OCI-LY1 (cell line): ENCODE results near the gene FABP1.

Experiments
- H2AFZ ChIP-seq: fragments of 200-600 bp; sonication (generic), shearing (Covaris generic); 2 replicates; pipeline ENCODE4 v1.6.0; 2014; ENCODE audit warnings: antibody characterized with exemption, mild to moderate bottlenecking, low read length
- H3F3A ChIP-seq: fragments of 200-600 bp; sonication (generic), shearing (Covaris generic); 2 replicates; pipeline ENCODE4 v1.6.0; 2014; ENCODE audit warnings: mild to moderate bottlenecking, antibody characterized with exemption, low read length, moderate library complexity; ENCODE audit not compliant: insufficient read depth
- H3K27ac ChIP-seq: fragments of 200-600 bp; sonication (generic); 2 replicates; pipeline ENCODE4 v1.5.1; 2014; ENCODE audit warnings: low read length, mixed run types, mild to moderate bottlenecking, low read depth; ENCODE audit not compliant: poor library complexity, severe bottlenecking
- H3K27me3 ChIP-seq: fragments of 200-600 bp; sonication (generic); 2 replicates; pipeline ENCODE4 v1.6.0; 2014; ENCODE audit warnings: antibody characterized with exemption, mild to moderate bottlenecking, low read length, moderate library complexity; ENCODE audit not compliant: insufficient read depth
- H3K36me3 ChIP-seq: fragments of 200-600 bp; sonication (generic); 2 replicates; pipeline ENCODE4 v1.6.1; 2014; ENCODE audit warnings: mild to moderate bottlenecking, antibody characterized with exemption, low read length, moderate library complexity, mixed read lengths; ENCODE audit not compliant: insufficient read depth
- H3K4me1 ChIP-seq: fragments of 200-600 bp; sonication (generic); 2 replicates; pipeline ENCODE4 v1.5.1; 2014; ENCODE audit warnings: mild to moderate bottlenecking, low read length, moderate library complexity; ENCODE audit not compliant: insufficient read depth, severe bottlenecking
- H3K4me2 ChIP-seq: fragments of 200-600 bp; sonication (generic), shearing (Covaris generic); 2 replicates; pipeline ENCODE4 v1.6.1; 2014; ENCODE audit warnings: low read length
- H3K4me3 ChIP-seq: fragments of 200-600 bp; sonication (generic); 2 replicates; pipeline ENCODE4 v1.5.1; 2014; ENCODE audit warnings: low read length, low read depth, mild to moderate bottlenecking, mixed read lengths; ENCODE audit not compliant: poor library complexity, severe bottlenecking
- H3K79me2 ChIP-seq: fragments of 200-600 bp; shearing (Covaris generic); 2 replicates; pipeline ENCODE4 v1.6.1; 2016; ENCODE audit warnings: mixed run types, low read length, mixed read lengths; ENCODE audit not compliant: insufficient read depth
- H3K9ac ChIP-seq: fragments of 200-600 bp; sonication (generic), shearing (Covaris generic); 2 replicates; pipeline ENCODE4 v1.6.1; 2014; ENCODE audit warnings: mild to moderate bottlenecking, low read length, mixed read lengths
- H3K9me2 ChIP-seq: fragments of 200-600 bp; sonication (generic), shearing (Covaris generic); 2 replicates; pipeline ENCODE4 v1.6.1; 2014; ENCODE audit warnings: low read depth, mild to moderate bottlenecking, low read length, mixed read lengths
- H3K9me3 ChIP-seq: fragments of 200-600 bp; shearing (Covaris generic); 2 replicates; pipeline ENCODE4 v1.6.1; 2014; ENCODE audit warnings: low read length, mixed read lengths
- H4K20me1 ChIP-seq: fragments of 200-600 bp; sonication (generic), shearing (Covaris generic); 2 replicates; pipeline ENCODE4 v1.6.0; 2016; ENCODE audit warnings: mild to moderate bottlenecking, low read length; ENCODE audit not compliant: insufficient read depth
- CTCF ChIP-seq: fragments of 200-600 bp; sonication (generic), shearing (Covaris generic); IDR thresholded peaks from 2 replicates; pipeline ENCODE4 v1.5.1; 2017; ENCODE audit warnings: mild to moderate bottlenecking, antibody characterized with exemption, low read length, moderate library complexity, mixed read lengths
- EZH2 ChIP-seq: fragments of 200-600 bp; sonication (generic), shearing (Covaris generic); IDR thresholded peaks from 2 replicates; pipeline ENCODE4 v1.8.0; 2017; ENCODE audit warnings: borderline replicate concordance, mixed run types, mild to moderate bottlenecking, antibody characterized with exemption, low read length, moderate library complexity, mixed read lengths

The FABP1 gene

GRCh38 chr2:88127888-88128653 lies at the start of gene FABP1:
FABP1 (minus strand) TSS chr2:88128062; CDS start chr2:88128017, 45 bp downstream.
- H3K79me2 ChIP-seq, result no peaks in the 10 kb centered on the region
- H3K9me3 ChIP-seq, result no peaks in the 10 kb centered on the region
- H3K36me3 ChIP-seq, result no peaks in the 10 kb centered on the region
- H3F3A ChIP-seq, result no peaks in the 10 kb centered on the region
- no peak within 1 kb of the TSS for H3K4me3 ChIP-seq
- TF ChIP-seq EZH2, result no peak
- TF ChIP-seq CTCF, result no peak
- H2AFZ ChIP-seq, result no peak within 1 kb of the TSS
- H3K9ac ChIP-seq, result no peak within 1 kb of the TSS
- H3K4me2 ChIP-seq, result no peak within 1 kb of the TSS
- H3K9me2 ChIP-seq, result no peaks in the 10 kb centered on the region
- no peak within 1 kb of the TSS for H3K27ac ChIP-seq
- no peaks in the 10 kb centered on the region for H4K20me1 ChIP-seq
- no peaks in the 10 kb centered on the region for H3K27me3 ChIP-seq
- no peaks in the 10 kb centered on the region for H3K4me1 ChIP-seq

- Histone ChIP-seq H3K36me3 (no peaks in the 10 kb centered on the region), H3K4me1 (no peaks in the 10 kb centered on the region), H3K79me2 (no peaks in the 10 kb centered on the region), H3K4me3 (no peak overlapping the region), H2AFZ (no peak overlapping the region), H3K4me2 (no peak overlapping the region), H3K27me3 (no peaks in the 10 kb centered on the region; the same call in 1 of the 2 replicates), H3K9me3 (no peaks in the 10 kb centered on the region), H3F3A (no peaks in the 10 kb centered on the region), H3K9me2 (no peaks in the 10 kb centered on the region), H3K9ac (no peak overlapping the region), H3K27ac (no peak overlapping the region), H4K20me1 (no peaks in the 10 kb centered on the region)
- no peak for TF ChIP-seq EZH2
- no peak for TF ChIP-seq CTCF
Observed at GRCh38 chr2:88177556-88177955, 49.7 kb upstream of the FABP1 start.

- Histone ChIP-seq H3K9ac (no peak overlapping the region), H3K4me1 (no peaks in the 10 kb centered on the region)
- TF ChIP-seq CTCF (no peak), EZH2 (no peak)
Observed at GRCh38 chr2:88176352-88176984, 48.6 kb upstream of the FABP1 start.

More at GRCh38 chr2:88176352-88176984, 48.6 kb upstream of the FABP1 start:
- Histone ChIP-seq H3K27me3 (no peaks in the 10 kb centered on the region; the same call in 1 of the 2 replicates), H3K4me3 (no peak overlapping the region), H2AFZ (no peak overlapping the region), H3K79me2 (no peaks in the 10 kb centered on the region), H3K4me2 (no peak overlapping the region), H3K36me3 (no peaks in the 10 kb centered on the region), H3K27ac (no peak overlapping the region), H3K9me3 (no peaks in the 10 kb centered on the region), H3F3A (no peaks in the 10 kb centered on the region), H3K9me2 (no peaks in the 10 kb centered on the region), H4K20me1 (no peaks in the 10 kb centered on the region)
